ENCODE measurements around the gene CHM. TPM values are rescaled to one million over a fixed set of nuclear protein-coding genes. Genes with fewer than 3 reads are reported as not detected.

The CHM gene
- total and polyA plus RNA-seq, 2 of the 8 experiments (the other 6 are each of a cell fraction or from before 2014, with no cell fraction given) = 8.6 to 15.5 TPM

- Histone ChIP-seq H2AFZ (ENCODE audit: low read length) (no peak overlapping the region), H3K79me2 (ENCODE audit: control insufficient read depth in 1 of 2, insufficient read depth in 2 of 2, low read length in 2 of 2) (peaks cover 0 to 27% of the 10 kb centered on the region in 2 experiments; a peak in 2 of 4 replicates), H3K27ac (ENCODE audit: low read depth, low read length) (no peak overlapping the region), H3K36me3 (ENCODE audit: control insufficient read depth in 2 of 4, insufficient read depth in 4 of 4, low read length in 3 of 4) (no peaks in the 10 kb centered on the region), H2BK120ac (replicated peaks; ENCODE audit: low read depth, low read length) (no peak overlapping the region), H4K5ac (ENCODE audit: insufficient read length, low read depth, low read length) (no peak overlapping the region), H2BK5ac (ENCODE audit: low read depth, low read length) (no peak overlapping the region), H3K18ac (ENCODE audit: extremely low read depth, low read length) (no peak overlapping the region), H2BK12ac (ENCODE audit: low read depth, low read length) (no peak overlapping the region), H3K9me3 (ENCODE audit: insufficient read depth in 2 of 2, low read depth in 1 of 2, low read length in 1 of 2) (no peaks in the 10 kb centered on the region), H4K20me1 (replicated peaks in 1 of 2; ENCODE audit: control insufficient read depth in 1 of 2, insufficient read depth in 2 of 2, low read length in 2 of 2) (no peaks in the 10 kb centered on the region), H2BK15ac (ENCODE audit: low read length) (no peak overlapping the region), H4K91ac (replicated peaks; ENCODE audit: insufficient read length, low read length) (no peak overlapping the region), H3K4ac (replicated peaks; ENCODE audit: insufficient read length, low read depth, low read length) (no peak overlapping the region), H3K27me3 (replicated peaks in 1 of 4; ENCODE audit: control insufficient read depth in 3 of 4, extremely low read depth in 1 of 4, insufficient read depth in 3 of 4, low read length in 3 of 4) (no peaks in the 10 kb centered on the region), H3K9ac (replicated peaks in 1 of 4; ENCODE audit: extremely low read depth in 1 of 4, low read depth in 3 of 4, low read length in 3 of 4) (no peak overlapping the region), H3K79me1 (ENCODE audit: low read depth, low read length) (no peaks in the 10 kb centered on the region; the same call in 1 of the 2 replicates), H3K4me3 (ENCODE audit: extremely low read depth in 1 of 4, insufficient read depth in 2 of 4, low read depth in 3 of 4, low read length in 4 of 4) (no peak overlapping the region), H2BK20ac (ENCODE audit: low read length) (no peak overlapping the region), H3K23me2 (ENCODE audit: low read depth, low read length) (no peaks in the 10 kb centered on the region), H2AK5ac (ENCODE audit: low read depth, low read length) (no peak overlapping the region), H3K56ac (replicated peaks; ENCODE audit: insufficient read length, low read depth, low read length) (no peak overlapping the region), H3K4me2 (ENCODE audit: insufficient read depth in 1 of 2, low read depth in 2 of 2, low read length in 2 of 2) (no peak overlapping the region), H3K14ac (ENCODE audit: insufficient read length) (no peak overlapping the region), H4K8ac (ENCODE audit: extremely low read depth, insufficient read depth, low read length) (no peak overlapping the region), H3K4me1 (replicated peaks in 1 of 4; ENCODE audit: control insufficient read depth in 3 of 4, insufficient read depth in 4 of 4, low read length in 3 of 4) (peaks cover 0 to 7% (median 2%) of the 10 kb centered on the region in 4 experiments; a peak in 4 of 7 replicates), H3K23ac (ENCODE audit: insufficient read length) (no peak overlapping the region)
- DNase-seq (ENCODE audit: low read depth in 1 of 2, low spot score in 2 of 2) (no peak), FAIRE-seq (no peak)
- ChIA-PET POLR2A (ENCODE audit: partially characterized antibody) (no interaction called here), CTCF (ENCODE audit: partially characterized antibody) (no interaction called here)
- WGBS, 2 experiments (ENCODE audit: extremely low coverage in 1 of 2, insufficient coverage in 1 of 2, insufficient read length in 1 of 2, insufficient replicate concordance in 2 of 2, low coverage in 1 of 2, low lambda C conversion rate in 2 of 2, missing lambda C conversion rate in 1 of 2) = 73% methylated on average over 1 of the region's 1 CpG; no CpG with 5 or more reads in 1 of the 2 experiments
- TF ChIP-seq GABPA (IDR thresholded peaks at IDR 0.05; ENCODE audit: borderline replicate concordance, insufficient read depth, low read length) = no peak
- TF ChIP-seq YY1 (IDR thresholded peaks at IDR 0.05; ENCODE audit: low read depth, low read length) = no peak
- TF ChIP-seq SRF (IDR thresholded peaks at IDR 0.05; ENCODE audit: low read depth, low read length) = no peak
- TF ChIP-seq KDM5A (IDR thresholded peaks at IDR 0.05; ENCODE audit: low read length) = no peak
- TF ChIP-seq E2F6 (IDR thresholded peaks at IDR 0.05) = no peak
- TF ChIP-seq CREB1 (IDR thresholded peaks at IDR 0.05) = no peak
- TF ChIP-seq PHF8 (conservative IDR thresholded peaks at IDR 0.05; ENCODE audit: low read depth, low read length) = no peak
- no peak for TF ChIP-seq TAF7 (optimal IDR thresholded peaks at IDR 0.05; ENCODE audit: borderline replicate concordance, low read depth, low read length)
- no peak for TF ChIP-seq TEAD4 (IDR thresholded peaks at IDR 0.05; ENCODE audit: low read depth, low read length)
- no peak for TF ChIP-seq GTF2F1 (IDR thresholded peaks at IDR 0.05; ENCODE audit: borderline replicate concordance, low read depth, low read length)
- no peak for TF ChIP-seq TCF12 (IDR thresholded peaks at IDR 0.05; ENCODE audit: low read depth, low read length)
- TF ChIP-seq SP2 (IDR thresholded peaks at IDR 0.05; ENCODE audit: low read length) = no peak
Measured at GRCh38 chrX:85994797-85995196, 52.6 kb downstream of the CHM start.
